H1 (cell line): ENCODE data around the gene ZNF488. TPM values are rescaled to one million over a fixed set of nuclear protein-coding genes. Genes with fewer than 3 reads are reported as not detected.

ENCODE experiments used
- CTCF ChIA-PET: fragments of 300-600 bp; sonication (Branson Sonifier 250); formaldehyde crosslinking; loops from one replicate; lab custom pipeline; 2021; ENCODE audit not compliant: partially characterized antibody; lab: Charles Lee
- POLR2A ChIA-PET: fragments of 300-600 bp; sonication (Branson Sonifier 250); formaldehyde crosslinking; loops from one replicate; lab custom pipeline; 2021; ENCODE audit warnings: inconsistent platforms; ENCODE audit not compliant: partially characterized antibody; lab: Charles Lee
- DNase-seq, 2 experiments: peaks; one replicate each; pipeline versions ENCODE4 v3.0.0 to v3.0.0-alpha.2; 2010 to 2022; ENCODE audit warnings: low spot score in 2 of 2, low read depth in 1 of 2, mixed read lengths in 1 of 2
- FAIRE-seq: peaks from 2 replicates; lab custom pipeline; 2011; peaks lifted over from hg19 to GRCh38; lab: Jason Lieb, UNC
- H2AFZ ChIP-seq: 2 replicates; pipeline ENCODE4 v1.8.1; 2012; ENCODE audit warnings: low read length, inconsistent platforms
- H2AK5ac ChIP-seq: 2 replicates; pipeline ENCODE4 v1.6.1; 2013; ENCODE audit warnings: low read depth, low read length
- H2BK120ac ChIP-seq: replicated peaks from 2 replicates; pipeline ENCODE3; 2013; ENCODE audit warnings: low read depth, low read length, inconsistent platforms
- H2BK12ac ChIP-seq: 2 replicates; pipeline ENCODE4 v1.6.1; 2013; ENCODE audit warnings: low read depth, low read length
- H2BK15ac ChIP-seq: 2 replicates; pipeline ENCODE4 v1.6.1; 2013; ENCODE audit warnings: low read length
- H2BK20ac ChIP-seq: 2 replicates; pipeline ENCODE4 v1.6.1; 2013; ENCODE audit warnings: low read length
- H2BK5ac ChIP-seq: 2 replicates; pipeline ENCODE4 v1.6.1; 2013; ENCODE audit warnings: low read depth, low read length
- H3K14ac ChIP-seq: 2 replicates; pipeline ENCODE4 v1.6.1; 2013; ENCODE audit warnings: inconsistent platforms; ENCODE audit not compliant: insufficient read length
- H3K18ac ChIP-seq: 2 replicates; pipeline ENCODE4 v1.6.1; 2013; ENCODE audit warnings: low read length; ENCODE audit errors: extremely low read depth
- H3K23ac ChIP-seq: 2 replicates; pipeline ENCODE4 v1.6.1; 2013; ENCODE audit warnings: inconsistent platforms; ENCODE audit not compliant: insufficient read length
- H3K23me2 ChIP-seq: 2 replicates; pipeline ENCODE4 v1.6.1; 2013; ENCODE audit warnings: low read depth, low read length
- H3K27ac ChIP-seq: 2 replicates; pipeline ENCODE4 v1.6.1; 2011; ENCODE audit warnings: low read depth, low read length, inconsistent platforms
- H3K27me3 ChIP-seq, 4 experiments: replicated peaks in 1 of 4; 1 replicate in 1 of 4; 2 replicates in 3 of 4; pipeline versions ENCODE4 v1.6.1 to v1.8.1; 2011 to 2013; ENCODE audit warnings: low read length in 3 of 4, mild to moderate bottlenecking in 3 of 4, inconsistent platforms in 2 of 4, mixed read lengths in 2 of 4, moderate library complexity in 1 of 4; ENCODE audit not compliant: control insufficient read depth in 3 of 4, insufficient read depth in 3 of 4; ENCODE audit errors: extremely low read depth in 1 of 4
- H3K36me3 ChIP-seq, 4 experiments: 2 replicates each; pipeline versions ENCODE4 v1.6.1 to v1.8.1; 2011 to 2013; ENCODE audit warnings: mild to moderate bottlenecking in 4 of 4, low read length in 3 of 4, moderate library complexity in 2 of 4, control low read depth in 1 of 4, inconsistent platforms in 1 of 4; ENCODE audit not compliant: insufficient read depth in 4 of 4, control insufficient read depth in 2 of 4
- H3K4ac ChIP-seq: replicated peaks from 2 replicates; pipeline ENCODE3; 2013; ENCODE audit warnings: low read length, low read depth, mixed read lengths, inconsistent platforms; ENCODE audit not compliant: insufficient read length
- H3K4me1 ChIP-seq, 4 experiments: replicated peaks in 1 of 4; 1 replicate in 1 of 4; 2 replicates in 3 of 4; pipeline versions ENCODE4 v1.6.1 to v1.8.1; 2011 to 2013; ENCODE audit warnings: low read length in 3 of 4, inconsistent platforms in 2 of 4, mixed read lengths in 1 of 4; ENCODE audit not compliant: insufficient read depth in 4 of 4, control insufficient read depth in 3 of 4
- H3K4me2 ChIP-seq, 2 experiments: 2 replicates each; pipeline versions ENCODE4 v1.6.1 to v1.8.1; 2011 to 2013; ENCODE audit warnings: low read depth in 2 of 2, low read length in 2 of 2, control low read depth in 1 of 2, inconsistent platforms in 1 of 2, mild to moderate bottlenecking in 1 of 2; ENCODE audit not compliant: insufficient read depth in 1 of 2
- H3K4me3 ChIP-seq, 4 experiments: fragments of 200-600, 300-600 bp in 1 of 4; sonication (generic), shearing (Covaris generic), sonication (Bioruptor Twin) in 1 of 4; 2 replicates each; pipeline versions ENCODE4 v1.5.1 to v1.8.1; 2011 to 2016; ENCODE audit warnings: low read length in 4 of 4, low read depth in 3 of 4, control low read depth in 2 of 4, inconsistent platforms in 2 of 4, mild to moderate bottlenecking in 2 of 4, mixed read lengths in 1 of 4, moderate library complexity in 1 of 4; ENCODE audit not compliant: insufficient read depth in 2 of 4; ENCODE audit errors: extremely low read depth in 1 of 4
- H3K56ac ChIP-seq: replicated peaks from 2 replicates; pipeline ENCODE3; 2013; ENCODE audit warnings: low read depth, mild to moderate bottlenecking, mixed read lengths, low read length, inconsistent platforms; ENCODE audit not compliant: insufficient read length
- H3K79me1 ChIP-seq: 2 replicates; pipeline ENCODE4 v1.6.1; 2013; ENCODE audit warnings: low read depth, low read length, control low read depth
- H3K79me2 ChIP-seq, 2 experiments: 2 replicates each; pipeline versions ENCODE4 v1.6.1 to v1.8.1; 2012 to 2013; ENCODE audit warnings: low read length in 2 of 2, mild to moderate bottlenecking in 2 of 2, inconsistent platforms in 1 of 2; ENCODE audit not compliant: insufficient read depth in 2 of 2, control insufficient read depth in 1 of 2
- H3K9ac ChIP-seq, 4 experiments: replicated peaks in 1 of 4; 1 replicate in 1 of 4; 2 replicates in 3 of 4; pipeline versions ENCODE4 v1.6.1 to v1.8.1; 2011 to 2013; ENCODE audit warnings: low read depth in 3 of 4, low read length in 3 of 4, control low read depth in 2 of 4, mild to moderate bottlenecking in 2 of 4, moderate library complexity in 2 of 4, inconsistent platforms in 1 of 4; ENCODE audit errors: extremely low read depth in 1 of 4
- H3K9me3 ChIP-seq, 2 experiments: 2 replicates each; pipeline versions ENCODE4 v1.6.1 to v1.8.1; 2012 to 2013; ENCODE audit warnings: mild to moderate bottlenecking in 2 of 2, moderate library complexity in 2 of 2, control low read depth in 1 of 2, inconsistent platforms in 1 of 2, low read depth in 1 of 2, low read length in 1 of 2, mixed read lengths in 1 of 2; ENCODE audit not compliant: insufficient read depth in 2 of 2
- H4K20me1 ChIP-seq, 2 experiments: replicated peaks in 1 of 2; 2 replicates each; pipeline versions ENCODE3 to v1.8.1; 2011 to 2013; ENCODE audit warnings: inconsistent platforms in 2 of 2, low read length in 2 of 2, mild to moderate bottlenecking in 1 of 2; ENCODE audit not compliant: insufficient read depth in 2 of 2, control insufficient read depth in 1 of 2
- H4K5ac ChIP-seq: 2 replicates; pipeline ENCODE4 v1.6.1; 2013; ENCODE audit warnings: low read length, low read depth, mixed read lengths, inconsistent platforms; ENCODE audit not compliant: insufficient read length
- H4K8ac ChIP-seq: 2 replicates; pipeline ENCODE4 v1.8.0; 2013; ENCODE audit warnings: mild to moderate bottlenecking, moderate library complexity, low read length, inconsistent platforms; ENCODE audit not compliant: insufficient read depth; ENCODE audit errors: extremely low read depth
- H4K91ac ChIP-seq: replicated peaks from 2 replicates; pipeline ENCODE3; 2013; ENCODE audit warnings: low read length, mixed read lengths, inconsistent platforms; ENCODE audit not compliant: insufficient read length
- BACH1 ChIP-seq: IDR thresholded peaks from 2 replicates; pipeline ENCODE4 v1.6.1; 2012; ENCODE audit warnings: low read length, improper control_type of control experiment
- CHD1 ChIP-seq: IDR thresholded peaks from 2 replicates; pipeline ENCODE4 v1.6.1; 2012; ENCODE audit warnings: low read depth, low read length, improper control_type of control experiment
- HDAC6 ChIP-seq: IDR thresholded peaks from one replicate; pipeline ENCODE4 v1.7.1; 2012; ENCODE audit warnings: low read depth, mild to moderate bottlenecking, inconsistent platforms, low read length, moderate library complexity
- KDM4A ChIP-seq: IDR thresholded peaks from one replicate; pipeline ENCODE4 v1.7.1; 2012; ENCODE audit warnings: low read depth, mild to moderate bottlenecking, moderate library complexity, low read length, inconsistent platforms; ENCODE audit not compliant: severe bottlenecking
- NRF1 ChIP-seq: IDR thresholded peaks from 2 replicates; pipeline ENCODE4 v1.6.1; 2011; ENCODE audit warnings: mild to moderate bottlenecking, low read depth, low read length, improper control_type of control experiment
- PHF8 ChIP-seq: fragments of 200-600 bp; sonication (generic); conservative IDR thresholded peaks from 2 replicates; pipeline ENCODE4 v1.7.1; 2012; ENCODE audit warnings: low read depth, mild to moderate bottlenecking, inconsistent platforms, low read length, moderate library complexity
- POLR2A ChIP-seq, 2 experiments: IDR thresholded peaks; 1 replicate in 1 of 2; 2 replicates in 1 of 2; pipeline ENCODE4 v1.6.1; 2011; ENCODE audit warnings: low read depth in 2 of 2, low read length in 2 of 2, mild to moderate bottlenecking in 2 of 2; ENCODE audit errors: control extremely low read depth in 1 of 2
- POLR2AphosphoS5 ChIP-seq: IDR thresholded peaks from 2 replicates; pipeline ENCODE4 v1.6.1; 2011; ENCODE audit warnings: low read depth, low read length
- RNF2 ChIP-seq: fragments of 200-900, 300-1000 bp; sonication (generic); IDR thresholded peaks from 2 replicates; pipeline ENCODE4 v1.7.1; 2016; ENCODE audit warnings: borderline replicate concordance, low read depth, mild to moderate bottlenecking, antibody characterized with exemption, low read length; ENCODE audit not compliant: poor library complexity, severe bottlenecking; ENCODE audit errors: missing control alignments
- RXRA ChIP-seq: IDR thresholded peaks from 2 replicates; pipeline ENCODE4 v1.6.1; 2011; ENCODE audit warnings: low read depth, mild to moderate bottlenecking, low read length, moderate library complexity; ENCODE audit not compliant: insufficient read depth
- SIN3A ChIP-seq, 2 experiments: IDR thresholded peaks in 1 of 2; conservative IDR thresholded peaks in 1 of 2; 2 replicates each; pipeline ENCODE4 v1.6.1; 2011 to 2012; ENCODE audit warnings: low read length in 2 of 2, improper control_type of control experiment in 1 of 2, low read depth in 1 of 2, mild to moderate bottlenecking in 1 of 2
- SIRT6 ChIP-seq: IDR thresholded peaks from one replicate; pipeline ENCODE4 v1.7.1; 2012; ENCODE audit warnings: low read length, inconsistent platforms
- TEAD4 ChIP-seq: IDR thresholded peaks from 2 replicates; pipeline ENCODE4 v1.6.1; 2012; ENCODE audit warnings: low read depth, low read length, inconsistent platforms, mixed read lengths
- ZNF274 ChIP-seq: IDR thresholded peaks from 2 replicates; pipeline ENCODE4 v1.7.0; 2012; ENCODE audit warnings: low read length, borderline replicate concordance; ENCODE audit errors: extremely low read depth
- WGBS, 2 experiments: shearing (Covaris generic) in 1 of 2; methylation state at CpG; one replicate each; pipeline versions ENCODE4 v1.1.6 to v1.1.7; 2013 to 2015; ENCODE audit warnings: low lambda C conversion rate in 2 of 2, mixed read lengths in 2 of 2, inconsistent platforms in 1 of 2, low coverage in 1 of 2, missing lambda C conversion rate in 1 of 2; ENCODE audit not compliant: insufficient replicate concordance in 2 of 2, insufficient coverage in 1 of 2, insufficient read length in 1 of 2; ENCODE audit errors: extremely low coverage in 1 of 2, missing lambda C conversion rate in 1 of 2; 5-methylcytosine and 5-hydroxymethylcytosine counted together
- polyA plus RNA-seq, 7 experiments: library from polyadenylated mRNA; depleted of rRNA in 3 of 7; stranded (reverse) in 5 of 7; unstranded in 2 of 7; fragments of >200 nt in 5 of 7; fragments of 200-250 nt in 2 of 7; gene quantifications; 1 replicate in 5 of 7; 2 replicates in 1 of 7; 4 replicates in 1 of 7; pipeline versions ENCODE4 v1.2.1 to v1.2.3, GENCODE V29; 2011 to 2013; ENCODE audit warnings: missing spikeins in 2 of 7, mixed read lengths in 2 of 7
- total RNA-seq: library from RNA; stranded (reverse); fragmentation: NEBNext Ultra II Directional; extraction: Animal tissue kit (Norgen Biotek cat#: 25700); gene quantifications from 2 replicates; pipeline ENCODE4 v1.2.1, GENCODE V29; 2021

The ZNF488 gene
- total and polyA plus RNA-seq, 2 of the 8 experiments (the other 6 are each of a cell fraction or from before 2014, with no cell fraction given) = 7.9 to 11.4 TPM

GRCh38 chr10:47321521-47322195 is 62.4 kb downstream of the ZNF488 start:
- no peak overlapping the region for H3K9ac ChIP-seq
- CTCF ChIA-PET = interaction anchor here (0.9 to 1.3 kb wide), 5 partner anchors 10 to 297 kb away, joined by 3 to 6 read pairs (median 3); no protein-coding TSS in a partner anchor

More at GRCh38 chr10:47321521-47322195, 62.4 kb downstream of the ZNF488 start:
- no peak overlapping the region for H2BK12ac ChIP-seq
- H3K27ac ChIP-seq = no peak overlapping the region
- H2BK15ac ChIP-seq = no peak overlapping the region
- no peak overlapping the region for H2AK5ac ChIP-seq
- H4K5ac ChIP-seq = no peak overlapping the region
- no peaks in the 10 kb centered on the region for H3K79me1 ChIP-seq
- no peaks in the 10 kb centered on the region for H3K23me2 ChIP-seq
- H3K14ac ChIP-seq = no peak overlapping the region
- no peaks in the 10 kb centered on the region for H3K4me1 ChIP-seq
- H2AFZ ChIP-seq = no peak overlapping the region
- H4K91ac ChIP-seq = no peak overlapping the region
- no peak overlapping the region for H3K56ac ChIP-seq
- no peak overlapping the region; the same call in 1 of the 2 replicates for H2BK5ac ChIP-seq
- no peak overlapping the region for H2BK20ac ChIP-seq
- H4K20me1 ChIP-seq = no peaks in the 10 kb centered on the region
- DNase-seq = no peak
- no peak overlapping the region for H2BK120ac ChIP-seq
- H3K4ac ChIP-seq = no peak overlapping the region
- no peak for FAIRE-seq
- no peak overlapping the region for H3K23ac ChIP-seq
- H3K4me3 ChIP-seq = no peak overlapping the region
- no peaks in the 10 kb centered on the region for H3K9me3 ChIP-seq
- H3K79me2 ChIP-seq = no peaks in the 10 kb centered on the region
- no peaks in the 10 kb centered on the region for H3K36me3 ChIP-seq
- no peak overlapping the region for H3K4me2 ChIP-seq
- H4K8ac ChIP-seq = no peak overlapping the region
- POLR2A ChIA-PET = no interaction called here
- H3K18ac ChIP-seq = no peak overlapping the region
- no peak for TF ChIP-seq SIN3A (conservative IDR thresholded peaks at IDR 0.05 in 1 of 2, IDR thresholded peaks at IDR 0.05 in 1 of 2; ENCODE audit: low read depth in 1 of 2, low read length in 2 of 2)
- no peak for TF ChIP-seq RNF2
- TF ChIP-seq POLR2AphosphoS5 = no peak
- no peak for TF ChIP-seq TEAD4
- no peak for TF ChIP-seq HDAC6
- TF ChIP-seq PHF8 = no peak
- TF ChIP-seq SIRT6 = no peak
- no peak for TF ChIP-seq BACH1
- TF ChIP-seq NRF1 = no peak
- no peak for TF ChIP-seq KDM4A
- no peak for TF ChIP-seq CHD1
- no peak for TF ChIP-seq RXRA
- no peak for TF ChIP-seq ZNF274
- no peak for TF ChIP-seq POLR2A (IDR thresholded peaks at IDR 0.05; ENCODE audit: control extremely low read depth in 1 of 2, low read depth in 2 of 2, low read length in 2 of 2)
- no peaks in the 10 kb centered on the region; a peak in 2 of 7 replicates for H3K27me3 ChIP-seq
- 83% methylated on average over 8 of the region's 8 CpGs; no CpG with 5 or more reads in 1 of the 2 experiments for WGBS, 2 experiments
